Dendritic cell treated with granulocyte-macrophage colony-stimulating factor and Interleukin-4, amounts not matched to agents 40 ng/mL and 50 ng/mL, for 4 days (primary cell): ENCODE measurements around the gene WDR27.

Experiments
- H3K27ac Mint-ChIP-seq: one replicate; pipeline ENCODE4 v1.8.0; 2022; ENCODE audit warnings: mild to moderate bottlenecking, mixed read lengths
- H3K27me3 Mint-ChIP-seq: one replicate; pipeline ENCODE4 v1.8.0; 2022; ENCODE audit warnings: mild to moderate bottlenecking, mixed read lengths
- H3K36me3 Mint-ChIP-seq: one replicate; pipeline ENCODE4 v1.8.0; 2022; ENCODE audit warnings: low read depth, mixed read lengths
- H3K4me1 Mint-ChIP-seq: one replicate; pipeline ENCODE4 v1.8.0; 2022; ENCODE audit warnings: low read depth, mixed read lengths
- H3K4me3 Mint-ChIP-seq: one replicate; pipeline ENCODE4 v1.8.0; 2022; ENCODE audit warnings: mild to moderate bottlenecking, moderate library complexity, mixed read lengths
- H3K9me3 Mint-ChIP-seq: one replicate; pipeline ENCODE4 v1.8.0; 2022; ENCODE audit warnings: mixed read lengths
- intact Hi-C: fragments of 100-400 bp; cut with micrococcal nuclease; formaldehyde crosslinking; loops from one replicate; pipeline ENCODE4 v1.15.0; 2022

The WDR27 gene

DNA sequence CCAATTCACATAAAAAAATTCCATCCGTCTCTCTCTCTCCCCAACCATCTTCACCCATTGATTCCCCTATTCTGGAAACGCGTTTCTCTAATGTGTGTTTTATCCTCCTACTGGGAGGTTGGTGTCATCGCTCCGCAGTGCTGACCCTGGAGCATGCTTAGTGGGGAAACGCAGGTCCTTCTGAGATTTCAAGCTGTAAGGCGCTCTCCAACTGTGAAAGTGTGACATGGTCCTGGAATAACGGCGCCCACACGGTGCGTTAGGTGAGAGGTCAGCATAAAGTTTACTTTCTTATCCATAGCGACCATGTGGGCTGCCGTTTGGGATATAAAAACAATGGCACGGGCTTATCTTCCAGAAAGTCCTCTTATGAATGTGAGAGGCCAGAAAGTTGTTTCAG, 123.9 kb downstream of the WDR27 start:
- intact Hi-C loops: no loop called here
- H3K4me3 Mint-ChIP-seq: no peak overlapping the region
- H3K27me3 Mint-ChIP-seq: peaks cover 3% of the 10 kb centered on the region
- H3K4me1 Mint-ChIP-seq: no peaks in the 10 kb centered on the region
- H3K36me3 Mint-ChIP-seq: peaks cover 6% of the 10 kb centered on the region
- H3K27ac Mint-ChIP-seq: no peak overlapping the region
- H3K9me3 Mint-ChIP-seq: peaks cover 18% of the 10 kb centered on the region

DNA sequence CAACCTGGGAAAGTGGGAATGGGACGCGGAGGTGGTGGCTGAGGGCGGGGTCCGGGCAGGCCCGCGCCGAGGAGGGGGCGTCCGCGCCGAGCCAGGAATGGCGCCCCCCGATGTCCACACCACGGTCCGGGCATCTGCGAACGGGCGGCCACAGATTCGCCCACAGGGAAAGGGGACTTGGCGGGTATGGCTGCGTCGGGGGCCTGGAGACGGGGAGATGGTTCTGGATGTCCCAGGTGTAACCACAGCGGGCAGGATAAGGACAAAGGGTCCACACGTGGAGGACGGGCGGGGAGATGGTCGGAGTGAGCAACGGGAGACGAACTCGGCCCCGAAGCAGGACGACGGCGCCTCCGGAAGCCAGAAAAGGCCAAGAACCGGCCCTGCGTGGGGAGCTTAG, 124.6 kb downstream of the WDR27 start:
- Mint-ChIP-seq H3K9me3 (peaks cover 18% of the 10 kb centered on the region), H3K4me1 (no peaks in the 10 kb centered on the region), H3K36me3 (peaks cover 6% of the 10 kb centered on the region), H3K27me3 (peaks cover 3% of the 10 kb centered on the region), H3K27ac (no peak overlapping the region), H3K4me3 (no peak overlapping the region)
- intact Hi-C loops: no loop called here

DNA sequence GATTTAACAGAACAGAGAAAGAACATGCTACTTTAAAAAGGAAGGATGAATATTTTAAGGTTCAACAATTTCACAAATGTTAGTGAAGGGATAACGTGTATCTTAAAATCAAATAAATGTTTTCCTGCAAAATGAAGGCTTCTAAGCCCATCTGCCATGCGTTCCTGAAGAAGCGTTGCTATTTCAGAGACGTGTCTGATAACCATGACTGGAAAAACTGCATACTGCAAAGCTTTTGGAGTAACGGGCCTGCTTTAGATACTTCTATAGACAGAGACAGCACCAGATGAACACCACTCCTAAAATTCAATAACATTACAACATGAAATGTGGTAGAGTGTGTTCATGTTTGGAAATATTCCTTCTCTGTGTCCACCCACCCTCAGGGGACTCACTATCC, 126.0 kb downstream of the WDR27 start:
- intact Hi-C loops: no loop called here
- peaks cover 3% of the 10 kb centered on the region for H3K27me3 Mint-ChIP-seq

DNA sequence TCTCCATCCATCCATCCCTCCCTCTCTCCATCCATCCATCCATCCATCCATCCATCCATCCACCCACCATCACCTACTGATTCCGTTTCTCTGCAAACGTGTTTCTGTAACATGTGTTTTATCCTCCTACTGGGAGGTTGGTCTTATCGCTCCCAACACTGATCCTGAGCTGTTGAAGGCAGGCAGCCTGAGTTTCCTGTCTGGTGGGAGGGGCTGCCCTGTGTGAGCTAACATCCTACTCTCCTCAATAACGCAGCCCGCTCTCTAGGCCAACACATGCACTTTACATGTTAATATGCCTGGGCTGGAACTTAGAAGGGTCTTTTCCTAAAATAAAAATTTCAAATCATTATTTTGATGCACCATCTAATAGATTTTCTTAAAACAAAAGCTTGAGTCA, 126.5 kb downstream of the WDR27 start:
- intact Hi-C loops: no loop called here
- H3K4me1 Mint-ChIP-seq: no peaks in the 10 kb centered on the region
- H3K36me3 Mint-ChIP-seq: peaks cover 6% of the 10 kb centered on the region
- H3K4me3 Mint-ChIP-seq: no peak overlapping the region
- peaks cover 3% of the 10 kb centered on the region for H3K27me3 Mint-ChIP-seq
- H3K27ac Mint-ChIP-seq: no peak overlapping the region
- peaks cover 18% of the 10 kb centered on the region for H3K9me3 Mint-ChIP-seq

More for the DNA sequence above, 126.0 kb downstream of the WDR27 start:
- H3K4me1 Mint-ChIP-seq: no peaks in the 10 kb centered on the region
- no peak overlapping the region for H3K27ac Mint-ChIP-seq
- H3K36me3 Mint-ChIP-seq: peaks cover 6% of the 10 kb centered on the region
- H3K9me3 Mint-ChIP-seq: peaks cover 18% of the 10 kb centered on the region
- H3K4me3 Mint-ChIP-seq: no peak overlapping the region

DNA sequence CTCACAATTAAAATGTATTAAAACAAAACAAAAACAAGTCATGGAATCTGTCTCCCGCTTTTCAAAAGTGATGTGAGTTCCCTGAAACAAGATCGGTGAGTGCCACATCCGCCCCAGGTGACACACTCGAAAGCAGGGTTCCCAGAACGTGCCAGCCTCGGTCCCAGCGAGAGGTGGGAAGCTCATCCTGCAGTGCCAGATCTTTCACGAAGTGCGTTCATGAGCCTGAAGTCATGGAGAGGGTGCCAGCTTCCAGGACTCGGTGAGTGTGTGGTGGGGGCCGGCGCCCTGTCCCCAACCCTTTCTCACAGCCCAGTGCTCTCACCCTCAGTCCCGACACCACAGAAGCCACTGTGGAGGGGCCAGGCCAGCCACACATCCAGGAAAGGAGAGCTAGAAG, 127.4 kb downstream of the WDR27 start:
- intact Hi-C loops: no loop called here
- peaks cover 18% of the 10 kb centered on the region for H3K9me3 Mint-ChIP-seq
- H3K4me1 Mint-ChIP-seq: no peaks in the 10 kb centered on the region
- H3K27me3 Mint-ChIP-seq: peaks cover 3% of the 10 kb centered on the region
- H3K36me3 Mint-ChIP-seq: peaks cover 6% of the 10 kb centered on the region
- no peak overlapping the region for H3K27ac Mint-ChIP-seq
- H3K4me3 Mint-ChIP-seq: no peak overlapping the region

DNA sequence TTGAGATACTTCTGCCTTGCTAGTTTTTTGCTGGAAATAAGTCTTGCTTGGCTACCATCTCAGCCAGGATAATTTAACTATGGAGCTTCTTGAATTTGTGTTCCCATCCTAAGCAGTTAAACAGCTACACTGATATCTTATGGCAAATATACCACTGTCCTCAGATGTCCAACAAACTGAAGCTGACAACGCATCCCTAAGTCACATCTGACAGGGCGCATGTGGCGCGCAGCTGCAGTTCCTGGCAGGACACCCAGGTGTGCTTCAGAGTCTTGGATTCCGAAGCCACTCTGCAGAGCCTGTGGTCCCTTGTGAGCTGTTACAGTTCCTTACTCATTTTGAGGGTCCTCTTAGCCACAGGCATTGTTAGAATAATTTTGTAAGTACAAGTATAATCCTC, 127.9 kb downstream of the WDR27 start:
- Mint-ChIP-seq H3K4me3 (no peak overlapping the region), H3K9me3 (peaks cover 18% of the 10 kb centered on the region), H3K27me3 (peaks cover 3% of the 10 kb centered on the region), H3K27ac (no peak overlapping the region), H3K4me1 (no peaks in the 10 kb centered on the region), H3K36me3 (peaks cover 6% of the 10 kb centered on the region)
- intact Hi-C loops: no loop called here

DNA sequence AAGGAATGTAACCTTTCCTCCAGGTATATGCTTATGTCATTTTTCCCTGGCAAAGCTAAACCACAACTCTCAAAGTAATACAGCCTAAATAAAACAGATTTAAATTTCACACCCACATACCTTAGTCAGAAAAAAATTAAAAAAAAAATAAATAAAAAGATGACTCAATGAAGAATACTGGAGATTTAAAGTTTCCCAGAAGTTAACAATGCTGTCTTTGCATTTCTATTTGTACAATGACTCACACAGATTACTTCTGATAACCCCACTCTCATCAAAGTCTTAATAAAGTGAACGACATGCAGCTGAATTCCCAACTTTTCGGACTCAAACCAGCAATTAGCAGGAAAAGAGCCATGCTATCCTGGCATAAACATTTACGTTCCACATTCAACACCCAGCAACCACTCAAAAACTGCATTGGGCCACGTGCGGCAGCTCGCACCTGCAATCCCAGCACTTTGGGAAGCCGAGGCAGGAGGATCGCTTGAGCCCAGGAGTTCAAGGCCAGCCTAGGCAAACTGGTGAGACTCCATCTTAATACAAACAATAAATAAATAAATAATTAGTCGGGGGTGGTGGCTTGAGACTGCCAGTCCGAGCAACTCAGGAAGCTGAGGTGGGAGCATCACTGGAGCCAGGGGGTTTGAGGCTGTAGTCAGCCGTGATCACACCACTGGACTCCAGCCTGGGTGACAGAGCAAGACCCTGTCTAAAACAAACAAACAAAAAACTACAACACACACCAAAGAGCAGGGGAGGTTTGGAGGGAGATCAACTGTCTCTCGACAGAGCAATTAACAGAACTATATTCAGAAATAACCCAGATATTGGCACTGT, 130.5 kb downstream of the WDR27 start:
- H3K36me3 Mint-ChIP-seq: no peaks in the 10 kb centered on the region
- H3K4me1 Mint-ChIP-seq: no peaks in the 10 kb centered on the region
- H3K4me3 Mint-ChIP-seq: no peak overlapping the region
- H3K27ac Mint-ChIP-seq: no peak overlapping the region
- peaks cover 12% of the 10 kb centered on the region for H3K9me3 Mint-ChIP-seq
- intact Hi-C loops: no loop called here
- no peaks in the 10 kb centered on the region for H3K27me3 Mint-ChIP-seq

DNA sequence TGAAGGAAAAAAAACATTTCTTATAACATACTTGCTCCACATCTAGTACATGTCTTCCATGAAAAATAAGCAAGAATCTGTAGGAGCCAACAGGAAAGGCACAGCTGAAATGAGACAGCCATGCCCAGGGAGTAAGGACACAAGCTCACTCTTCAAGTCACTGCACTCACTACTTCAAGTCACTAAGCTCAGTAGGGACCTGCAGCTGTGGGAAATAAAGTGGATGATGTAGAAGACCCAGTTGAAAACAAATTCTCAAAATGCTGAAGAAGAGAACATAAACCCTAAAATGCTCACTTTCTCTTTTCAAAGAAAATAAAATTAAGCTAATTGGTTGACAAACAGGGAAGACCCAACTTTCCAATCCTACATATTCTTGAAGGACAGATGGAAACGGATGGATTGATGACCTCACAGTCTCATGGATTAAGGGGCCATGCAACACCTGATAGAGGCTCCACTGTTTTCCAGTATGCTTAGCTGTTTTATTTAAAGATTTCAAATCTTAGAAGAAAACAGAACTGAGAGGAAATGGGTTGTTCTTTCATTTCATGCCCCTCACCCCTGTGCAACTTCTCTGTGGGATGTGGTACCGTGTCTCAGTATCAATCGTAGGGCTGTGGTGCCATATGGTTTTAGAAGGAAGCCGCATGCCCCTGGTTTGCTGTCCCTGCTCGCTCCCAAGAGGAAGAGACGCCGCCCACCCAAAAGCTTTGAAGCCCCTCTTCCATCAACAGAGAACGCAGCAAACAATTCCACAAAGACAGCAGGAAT, 133.3 kb downstream of the WDR27 start:
- no peaks in the 10 kb centered on the region for H3K4me1 Mint-ChIP-seq
- H3K27ac Mint-ChIP-seq: no peak overlapping the region
- H3K4me3 Mint-ChIP-seq: no peak overlapping the region
- intact Hi-C loops: no loop called here
- no peaks in the 10 kb centered on the region for H3K36me3 Mint-ChIP-seq
- H3K27me3 Mint-ChIP-seq: no peaks in the 10 kb centered on the region
- H3K9me3 Mint-ChIP-seq: peaks cover 28% of the 10 kb centered on the region

DNA sequence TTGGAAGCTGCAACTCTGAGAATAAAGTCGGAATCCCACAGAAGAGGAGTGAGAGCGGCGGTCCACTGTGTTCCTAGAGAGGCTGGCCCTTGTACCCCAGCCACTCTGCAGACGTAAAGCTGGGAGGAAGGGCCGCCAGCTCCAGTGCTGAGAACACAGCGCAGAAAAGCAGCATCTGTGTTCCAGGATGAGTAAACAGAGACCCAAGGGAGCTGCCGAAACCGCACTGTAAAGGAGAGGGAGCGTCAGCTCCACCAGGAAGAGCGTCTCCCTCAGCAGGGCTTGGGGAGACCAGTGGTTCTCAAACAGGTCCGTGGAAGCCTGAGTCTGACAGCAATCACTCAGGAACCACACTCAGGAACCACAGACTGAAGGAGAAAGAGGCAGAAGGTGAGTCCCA, 134.0 kb downstream of the WDR27 start:
- Mint-ChIP-seq H3K9me3 (peaks cover 34% of the 10 kb centered on the region), H3K27ac (no peak overlapping the region), H3K36me3 (no peaks in the 10 kb centered on the region), H3K4me3 (no peak overlapping the region), H3K27me3 (no peaks in the 10 kb centered on the region), H3K4me1 (no peaks in the 10 kb centered on the region)
- intact Hi-C loops: no loop called here

DNA sequence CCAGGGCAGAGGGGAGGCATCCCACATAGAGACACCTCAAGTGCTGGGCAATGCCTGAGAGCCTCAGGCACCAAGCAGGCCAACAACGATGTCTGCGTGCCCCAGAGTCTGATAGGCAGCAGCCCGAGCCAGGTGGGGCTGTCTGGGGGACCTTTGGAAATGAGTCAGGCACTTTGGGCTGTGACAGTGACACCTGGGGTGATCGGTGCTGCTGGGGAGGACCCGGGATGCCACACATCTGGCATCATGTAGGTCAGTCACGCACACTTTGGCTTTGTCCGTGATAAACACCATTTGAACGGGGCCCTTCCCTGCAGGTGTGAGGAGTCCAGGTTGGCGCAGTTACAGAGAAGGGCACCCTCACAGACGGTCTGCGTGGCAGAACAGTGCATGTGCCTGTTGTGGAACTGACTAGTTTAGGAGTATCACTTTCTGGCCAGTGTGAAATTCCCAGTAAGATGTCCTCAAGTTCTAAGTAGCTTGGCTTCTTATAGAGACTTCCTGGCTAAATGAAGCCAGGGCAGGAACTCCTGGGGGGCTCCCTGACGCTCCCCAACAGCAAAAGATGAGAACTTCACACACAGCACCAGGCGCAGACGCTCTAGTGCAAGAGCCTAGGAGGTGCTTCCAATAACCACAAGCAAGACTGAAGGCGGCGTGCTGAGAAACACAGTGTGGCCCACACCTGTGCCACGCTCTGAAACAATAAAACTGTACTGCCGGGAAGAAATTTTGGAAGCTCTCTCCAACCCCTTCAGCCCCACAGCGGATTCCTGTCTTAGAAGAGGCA, 134.7 kb downstream of the WDR27 start:
- Mint-ChIP-seq H3K36me3 (no peaks in the 10 kb centered on the region), H3K4me1 (no peaks in the 10 kb centered on the region), H3K27me3 (no peaks in the 10 kb centered on the region), H3K9me3 (peaks cover 41% of the 10 kb centered on the region), H3K27ac (no peak overlapping the region), H3K4me3 (no peak overlapping the region)
- intact Hi-C loops: no loop called here

DNA sequence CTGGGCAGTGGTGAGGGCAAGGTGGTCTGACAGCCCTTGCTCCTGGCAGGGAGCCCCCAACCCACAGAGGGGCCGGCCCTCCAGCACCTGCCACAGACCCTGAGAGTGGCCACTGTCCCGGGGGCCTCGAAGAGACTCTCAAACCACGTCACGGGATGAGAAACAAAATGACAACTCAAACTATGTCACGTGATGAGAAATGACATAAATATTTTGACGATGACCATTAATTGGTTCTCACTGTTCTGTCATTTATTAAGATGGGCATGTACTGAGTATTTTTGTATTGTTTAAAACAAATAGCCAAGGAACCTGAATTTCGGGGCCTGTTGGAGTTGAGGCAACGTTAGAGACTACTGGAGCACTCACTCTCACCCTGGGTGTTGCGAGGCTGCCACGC, 135.5 kb downstream of the WDR27 start:
- no peaks in the 10 kb centered on the region for H3K36me3 Mint-ChIP-seq
- intact Hi-C loops: no loop called here
- no peaks in the 10 kb centered on the region for H3K27me3 Mint-ChIP-seq
- no peak overlapping the region for H3K4me3 Mint-ChIP-seq
- H3K9me3 Mint-ChIP-seq: peaks cover 49% of the 10 kb centered on the region
- H3K27ac Mint-ChIP-seq: no peak overlapping the region
- H3K4me1 Mint-ChIP-seq: no peaks in the 10 kb centered on the region

DNA sequence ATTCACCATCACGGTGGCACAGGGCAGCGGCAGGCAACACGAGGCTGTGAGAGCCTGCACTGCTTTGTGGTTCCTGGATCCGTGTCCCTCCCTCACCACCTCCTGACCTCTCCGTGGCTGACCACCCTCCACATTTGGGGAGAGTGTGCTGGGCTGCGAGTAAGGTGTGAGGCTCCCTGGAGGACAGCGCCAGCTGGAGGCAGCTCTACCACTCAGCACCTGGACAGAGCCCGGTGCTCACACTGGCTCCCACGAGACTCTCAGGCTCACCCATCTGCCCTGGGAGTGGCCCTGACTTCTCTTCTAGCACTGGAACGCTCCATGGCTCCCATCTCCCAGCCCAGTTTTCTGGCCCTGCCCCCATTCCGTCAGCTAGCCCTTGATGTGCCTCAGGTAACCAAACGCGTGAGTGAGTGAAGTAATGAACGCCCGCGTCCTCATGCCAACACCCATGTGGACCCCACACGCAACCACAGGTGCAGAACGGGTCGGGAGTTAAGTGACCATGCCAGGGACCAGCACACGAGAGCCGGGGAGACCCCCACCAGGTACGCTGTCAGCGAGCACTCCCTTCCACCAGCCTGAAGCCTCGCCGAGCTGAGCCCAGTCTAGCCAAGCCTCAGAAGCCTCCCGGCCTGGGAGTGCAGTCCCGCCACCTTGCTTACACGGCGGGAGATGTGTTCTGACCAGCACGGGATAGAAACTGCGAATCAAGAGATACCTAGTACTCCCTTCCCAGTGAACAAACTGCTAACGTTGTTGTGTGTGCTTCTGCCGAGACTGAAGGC, 137.2 kb downstream of the WDR27 start:
- intact Hi-C loops: no loop called here
- Mint-ChIP-seq H3K27ac (no peak overlapping the region), H3K9me3 (peaks cover 63% of the 10 kb centered on the region), H3K27me3 (no peaks in the 10 kb centered on the region), H3K36me3 (no peaks in the 10 kb centered on the region), H3K4me1 (no peaks in the 10 kb centered on the region), H3K4me3 (no peak overlapping the region)

DNA sequence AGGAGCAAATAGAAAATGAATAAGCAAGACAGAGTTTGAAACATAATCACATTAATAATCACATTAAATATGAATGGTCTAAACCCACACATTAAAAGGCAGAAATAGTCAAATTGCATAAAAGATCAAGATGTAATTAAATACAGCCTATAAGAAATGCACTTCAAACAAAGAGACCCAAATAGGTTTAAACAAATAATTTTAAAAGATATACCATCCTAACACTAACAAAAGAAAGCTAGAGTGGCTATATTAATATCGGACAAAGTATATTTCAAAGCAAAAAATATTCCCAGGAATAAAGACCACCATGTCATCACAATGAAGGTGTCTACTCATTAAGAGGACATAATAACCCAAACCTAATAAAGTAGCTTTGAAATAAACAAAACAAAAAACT, 140.2 kb downstream of the WDR27 start:
- intact Hi-C loops: no loop called here
- no peak overlapping the region for H3K4me3 Mint-ChIP-seq
- H3K9me3 Mint-ChIP-seq: peaks cover 51% of the 10 kb centered on the region
- no peaks in the 10 kb centered on the region for H3K36me3 Mint-ChIP-seq
- H3K4me1 Mint-ChIP-seq: no peaks in the 10 kb centered on the region
- H3K27me3 Mint-ChIP-seq: no peaks in the 10 kb centered on the region
- H3K27ac Mint-ChIP-seq: no peak overlapping the region
